Activated CD8-positive, alpha-beta memory T cell treated with anti-CD3 and anti-CD28 coated beads, Interleukin-2, amount 50 U/mL, for 48 hours (primary cell): ENCODE results near the gene KIAA0513.

ENCODE experiments used
- DNase-seq: peaks from one replicate; pipeline ENCODE4 v3.0.0-alpha.2; 2020

KIAA0513 gene

DNA sequence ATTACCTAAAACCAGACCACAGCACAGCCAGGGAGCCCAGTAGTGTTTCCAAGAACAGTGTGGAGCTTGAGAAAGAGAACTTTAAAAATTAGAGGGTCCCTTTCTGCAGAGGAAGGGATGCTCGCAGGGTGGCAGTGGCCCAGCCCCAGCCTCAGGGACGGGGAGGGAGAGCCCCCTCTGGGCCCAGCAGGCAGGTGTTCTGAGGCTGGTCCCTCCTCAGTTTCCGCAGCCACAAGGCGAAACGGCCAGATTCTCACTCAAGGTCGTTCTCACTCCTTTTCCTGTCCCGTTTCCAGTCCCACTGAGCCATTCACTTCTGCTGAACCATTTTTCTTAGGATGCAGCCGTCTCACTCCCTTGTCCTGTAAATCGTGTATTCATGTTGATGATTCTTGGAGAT is 64.7 kb downstream of the KIAA0513 start:
- no peak for DNase-seq

DNA sequence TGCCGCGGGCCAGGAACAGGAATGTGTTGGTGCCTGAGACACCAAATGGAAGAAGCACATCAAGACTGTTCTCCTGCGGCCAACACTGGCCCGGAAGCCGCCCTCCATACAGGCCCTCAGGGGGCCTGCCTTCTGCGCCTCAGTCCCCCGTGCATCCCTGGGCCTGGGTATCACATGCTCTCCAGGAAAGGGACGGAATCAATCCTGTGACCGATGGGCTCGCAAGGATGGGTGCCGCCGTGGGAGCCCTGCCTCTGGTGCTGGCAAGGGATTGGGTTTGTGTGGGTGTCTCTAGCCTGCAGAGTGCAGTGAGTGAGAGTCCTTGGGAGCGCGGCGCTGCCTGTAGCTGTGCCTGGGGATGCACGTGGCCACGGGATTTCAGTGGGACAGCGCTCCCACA is 65.3 kb downstream of the KIAA0513 start:
- DNase-seq: no peak

DNA sequence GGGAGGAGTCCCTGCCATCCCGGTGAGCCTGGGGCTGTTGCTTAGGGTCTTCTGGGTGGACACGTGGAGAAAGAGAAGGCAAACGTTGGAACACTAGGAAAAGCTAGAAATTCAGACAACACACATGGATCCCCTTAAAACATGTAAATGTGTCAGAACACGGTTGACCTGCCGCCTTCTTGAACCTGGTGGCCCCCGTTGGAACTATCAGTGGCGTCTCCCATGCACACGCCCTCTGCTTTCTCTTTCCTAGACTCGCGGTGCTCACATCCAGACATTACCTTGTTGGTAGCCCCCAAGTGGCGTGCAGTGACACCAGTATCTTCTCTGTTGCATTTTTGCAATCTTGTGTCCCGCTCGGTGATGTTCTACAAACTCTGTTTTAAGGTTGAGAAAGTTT is 66.1 kb downstream of the KIAA0513 start:
- DNase-seq: no peak

DNA sequence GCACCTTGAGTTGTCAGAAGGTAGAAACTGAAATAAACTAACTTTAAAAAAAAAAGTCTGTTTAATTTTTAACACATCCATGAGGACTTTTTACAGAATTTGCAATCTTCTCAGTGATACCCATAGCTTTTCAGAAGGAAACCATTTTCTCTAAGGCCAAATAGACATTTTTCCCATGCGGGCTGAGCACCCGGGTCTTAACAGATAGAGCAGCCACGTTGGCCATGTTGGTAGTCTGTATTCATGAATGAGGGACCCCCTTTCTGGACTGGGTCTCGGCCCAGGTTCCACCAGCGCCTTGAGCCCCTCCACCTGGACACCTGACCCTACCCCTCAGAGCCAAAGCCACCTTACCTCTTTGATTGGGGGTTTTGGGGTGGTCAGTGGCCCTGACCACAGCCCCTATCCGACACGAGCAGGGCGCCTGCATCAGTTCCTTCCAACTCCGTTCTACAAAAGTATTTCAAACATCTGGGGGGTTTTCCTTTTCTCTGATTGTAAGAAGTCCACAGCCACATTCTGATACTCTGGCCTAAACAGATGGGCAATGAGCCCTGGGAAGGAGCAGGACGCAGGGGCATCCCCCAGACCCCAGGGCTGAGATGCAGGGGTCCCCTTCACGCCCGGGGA is 66.7 kb downstream of the KIAA0513 start:
- no peak for DNase-seq

DNA sequence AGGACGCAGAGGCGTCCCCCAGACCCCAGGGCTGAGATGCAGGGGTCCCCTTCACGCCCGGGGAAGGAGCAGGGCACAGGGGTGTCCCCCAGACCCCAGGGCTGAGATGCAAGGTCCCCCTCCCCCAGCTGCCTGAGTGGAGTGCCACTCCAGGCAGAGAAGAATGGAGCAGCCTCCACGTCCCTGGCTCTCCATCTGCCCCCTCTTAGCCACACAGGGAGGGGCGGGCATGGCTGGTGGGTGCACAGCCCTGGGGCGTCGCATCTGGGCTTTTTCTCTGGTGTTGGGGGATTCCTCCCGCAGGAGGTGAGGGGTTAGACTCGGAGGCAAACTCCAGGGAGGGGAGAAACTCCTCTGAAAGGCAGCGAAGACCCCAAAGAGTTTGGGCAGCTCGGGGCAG is 67.2 kb downstream of the KIAA0513 start:
- DNase-seq: no peak

DNA sequence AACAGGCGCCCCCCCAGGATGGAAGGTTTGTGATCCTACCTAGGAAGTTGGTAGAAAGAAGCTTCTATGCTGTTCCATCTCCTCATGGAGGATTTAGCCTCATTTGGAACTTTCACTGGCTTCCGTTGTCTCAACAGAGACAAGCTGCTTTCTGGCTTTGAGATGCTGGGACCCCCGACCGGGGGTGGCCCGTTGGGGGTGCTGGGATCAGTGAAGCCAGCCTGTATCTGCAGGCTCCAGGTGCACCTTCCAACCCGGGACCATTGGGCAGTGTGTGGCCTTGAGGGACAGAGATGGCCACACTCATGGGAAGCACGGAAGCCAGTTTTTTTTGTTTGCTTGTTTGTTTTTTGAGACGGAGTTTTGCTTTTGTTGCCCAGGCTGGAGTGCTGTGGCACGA is 69.3 kb downstream of the KIAA0513 start:
- DNase-seq: no peak

DNA sequence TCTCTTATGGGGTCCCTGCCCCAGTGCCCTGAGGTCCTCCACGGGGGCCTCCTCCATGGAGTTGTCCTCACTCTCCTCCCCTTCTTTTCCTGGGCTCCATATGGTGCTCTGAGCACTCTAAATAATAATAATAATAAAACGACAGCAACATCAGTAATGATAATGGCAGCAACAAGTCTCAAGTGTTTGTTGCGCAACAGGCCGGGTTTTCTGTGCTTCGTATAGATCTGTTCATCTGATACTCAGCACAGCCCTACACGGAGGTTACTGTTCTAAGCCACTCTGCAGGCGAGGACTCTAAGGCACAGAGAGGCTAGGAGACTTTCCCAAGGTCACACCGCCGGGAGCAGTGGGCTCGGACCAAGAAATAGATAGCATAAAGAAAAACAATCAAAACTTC is 71.0 kb downstream of the KIAA0513 start:
- no peak for DNase-seq

DNA sequence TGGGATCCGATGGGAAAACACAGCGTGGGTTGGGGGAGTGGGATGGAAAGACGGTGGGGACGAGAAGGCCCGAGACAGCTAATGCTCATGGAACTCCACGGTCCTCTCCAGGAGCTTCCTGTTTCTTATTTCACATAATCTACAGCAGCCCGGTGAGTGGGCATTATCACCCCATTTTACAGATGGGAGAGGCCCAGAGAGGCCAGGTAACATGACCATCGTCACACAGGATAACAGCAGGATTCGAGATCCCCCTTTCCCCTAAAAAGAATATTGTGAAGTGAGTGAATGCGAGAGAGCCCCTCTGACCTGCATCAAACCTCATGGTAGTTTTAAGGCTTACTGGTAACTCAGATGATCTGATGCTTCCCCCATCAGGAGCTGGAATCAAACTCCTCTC is 72.7 kb downstream of the KIAA0513 start:
- no peak for DNase-seq

DNA sequence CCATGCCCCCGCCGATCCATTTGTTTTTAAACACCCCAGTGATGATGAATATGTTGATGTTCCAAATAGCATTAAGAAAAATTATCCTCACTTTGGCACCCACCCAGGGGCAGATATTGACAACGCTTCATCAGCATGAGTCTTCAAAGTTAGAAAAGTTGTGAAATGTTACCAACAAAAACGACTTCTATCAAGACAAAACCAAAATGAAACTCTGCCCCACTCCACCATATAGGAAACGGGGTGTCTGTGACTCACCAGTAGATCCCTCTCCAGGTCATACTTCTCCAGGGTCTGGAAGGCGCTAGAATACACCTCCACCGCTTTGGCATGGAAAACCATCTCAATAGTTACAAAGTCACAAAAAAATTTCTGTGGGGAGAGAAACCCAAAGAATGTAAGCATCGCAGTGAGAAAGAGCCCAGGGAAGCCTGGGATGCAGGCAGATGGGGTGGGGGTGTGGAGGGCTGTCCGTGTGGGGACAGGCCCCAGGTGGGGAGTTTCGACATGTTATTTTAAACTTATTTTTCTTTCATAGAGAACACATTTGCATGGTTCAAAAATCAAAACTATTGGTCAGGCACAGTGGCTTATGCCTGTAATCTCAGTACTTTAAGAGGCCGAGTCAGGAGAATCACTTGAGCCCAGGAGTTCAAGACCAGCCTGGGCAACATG is 74.5 kb downstream of the KIAA0513 start:
- DNase-seq: no peak

DNA sequence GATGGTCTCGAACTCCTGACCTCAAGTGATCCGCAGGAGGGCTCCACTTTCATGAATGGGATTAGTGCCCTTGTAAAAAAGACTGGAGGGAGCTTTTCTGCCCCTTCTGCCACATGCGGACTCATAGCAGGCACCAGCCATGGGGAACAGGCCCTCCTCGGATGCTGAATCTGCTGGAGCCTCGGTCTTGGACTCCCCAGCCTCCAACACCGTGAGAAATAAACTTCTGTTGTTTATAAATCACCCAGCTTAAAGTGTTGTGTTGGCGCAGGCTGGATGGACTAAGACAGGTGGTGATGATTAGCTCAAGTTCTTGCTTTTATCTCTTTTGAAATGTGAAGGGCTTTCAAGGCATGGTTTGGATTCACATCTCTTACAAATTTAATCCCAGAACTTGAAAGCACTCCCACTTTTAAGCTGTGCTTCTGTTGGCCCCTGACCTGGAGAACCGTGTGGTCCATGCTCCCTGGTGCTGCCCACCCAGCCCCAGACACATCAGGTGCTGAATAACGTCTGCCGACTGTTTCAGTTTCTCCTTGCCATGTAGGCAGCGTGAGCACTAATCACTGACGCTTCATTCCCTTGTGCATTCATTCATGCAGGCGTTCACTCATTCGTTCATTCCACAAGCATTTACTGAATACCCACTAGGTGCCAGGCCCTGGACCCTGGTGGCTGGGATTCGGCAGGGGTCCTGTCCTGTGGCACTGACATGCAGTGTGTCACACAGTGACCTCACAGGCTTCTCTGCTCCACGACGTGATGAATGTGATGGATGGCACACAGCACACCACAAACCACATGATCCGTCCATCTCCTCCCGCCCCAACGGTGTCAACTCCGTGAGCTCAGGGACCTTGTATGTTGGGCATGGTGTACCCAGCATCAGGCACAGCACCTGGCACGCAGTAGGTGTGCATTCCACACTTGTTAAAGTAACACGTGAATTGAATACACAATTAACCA is 75.8 kb downstream of the KIAA0513 start:
- DNase-seq: no peak

DNA sequence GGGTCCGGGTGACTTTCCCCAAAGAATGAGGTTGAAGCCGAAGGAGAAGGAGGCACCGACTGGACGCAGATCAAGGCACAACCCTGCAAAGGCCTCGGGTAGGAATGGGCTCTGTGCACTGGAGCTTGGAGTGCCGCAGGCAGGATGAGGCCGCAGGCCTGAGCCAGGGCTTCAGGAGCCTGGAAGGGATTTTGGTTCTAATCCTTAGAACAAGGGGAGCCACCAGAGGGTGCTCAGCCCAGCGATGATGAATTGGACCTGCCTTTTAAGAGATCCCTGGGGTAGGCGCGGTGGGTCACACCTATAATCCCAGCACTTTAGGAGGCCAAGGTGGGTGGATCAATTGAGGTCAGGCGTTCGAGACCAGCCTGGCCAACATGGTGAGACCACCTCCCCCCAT is 76.6 kb downstream of the KIAA0513 start:
- no peak for DNase-seq

DNA sequence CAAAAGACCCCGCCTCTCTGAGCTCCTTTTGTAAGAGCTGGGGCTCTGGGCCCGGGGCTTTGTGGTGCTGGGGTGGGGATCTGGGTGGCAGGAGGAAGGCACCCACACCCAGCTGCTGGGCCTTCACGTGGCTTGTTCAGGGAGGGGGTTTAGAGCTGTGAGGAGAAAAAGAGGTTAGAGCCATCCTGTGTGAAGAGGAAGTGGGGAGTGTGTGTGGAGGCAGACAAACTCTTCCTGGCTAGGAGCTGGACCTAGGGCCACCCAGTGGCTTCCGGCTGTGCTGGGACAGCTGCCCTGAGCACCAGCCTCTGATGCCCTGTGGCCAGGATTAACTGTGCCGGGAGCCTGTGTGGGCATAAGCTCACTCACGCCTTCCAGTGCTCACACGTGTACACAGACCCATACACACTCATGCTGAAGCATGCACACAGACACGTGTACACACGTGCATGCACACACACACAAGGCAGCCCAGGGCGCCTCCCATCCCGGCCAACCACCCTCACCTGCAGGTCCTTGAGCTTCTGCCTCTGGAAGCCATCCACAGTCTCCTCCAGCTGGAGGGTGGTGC is 77.3 kb downstream of the KIAA0513 start:
- no peak for DNase-seq

DNA sequence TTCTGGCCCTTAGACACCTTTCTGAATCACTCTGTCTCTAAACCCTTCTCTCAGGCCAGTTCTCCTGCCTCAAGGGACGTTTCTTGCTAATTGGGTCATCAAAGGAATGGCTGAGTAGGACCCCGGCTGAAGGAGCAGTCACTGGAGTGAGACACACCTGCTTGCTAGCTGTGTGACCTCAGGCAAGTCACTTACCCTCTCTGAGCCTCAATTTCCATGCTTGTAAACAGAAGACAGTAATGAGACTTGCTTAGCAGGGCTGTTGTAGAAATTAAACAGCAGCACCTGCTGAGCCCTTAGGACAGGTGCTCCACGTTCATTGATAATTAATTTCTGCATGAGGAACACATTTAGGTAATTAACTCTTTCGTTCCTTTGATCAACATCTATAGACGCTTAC is 77.9 kb downstream of the KIAA0513 start:
- DNase-seq: no peak

DNA sequence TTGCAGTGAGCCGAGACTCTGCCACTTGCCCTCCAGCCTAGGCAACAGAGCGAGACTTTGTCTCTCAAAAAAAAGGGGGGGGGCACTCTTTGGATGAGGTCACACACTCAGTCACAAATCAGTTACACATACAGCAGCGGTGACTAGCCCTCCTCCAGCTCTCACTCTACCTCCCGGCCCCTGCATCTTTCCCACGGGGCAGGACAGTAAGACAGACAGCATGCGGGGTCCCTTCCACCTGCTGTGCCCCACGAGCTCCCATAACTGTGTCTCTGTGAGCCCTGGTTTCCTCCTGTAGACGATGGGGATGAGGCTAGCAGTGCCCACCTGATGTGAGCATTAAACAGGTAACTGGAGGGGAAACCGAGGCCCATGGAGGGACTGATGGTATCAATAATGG is 79.5 kb downstream of the KIAA0513 start:
- DNase-seq: no peak

DNA sequence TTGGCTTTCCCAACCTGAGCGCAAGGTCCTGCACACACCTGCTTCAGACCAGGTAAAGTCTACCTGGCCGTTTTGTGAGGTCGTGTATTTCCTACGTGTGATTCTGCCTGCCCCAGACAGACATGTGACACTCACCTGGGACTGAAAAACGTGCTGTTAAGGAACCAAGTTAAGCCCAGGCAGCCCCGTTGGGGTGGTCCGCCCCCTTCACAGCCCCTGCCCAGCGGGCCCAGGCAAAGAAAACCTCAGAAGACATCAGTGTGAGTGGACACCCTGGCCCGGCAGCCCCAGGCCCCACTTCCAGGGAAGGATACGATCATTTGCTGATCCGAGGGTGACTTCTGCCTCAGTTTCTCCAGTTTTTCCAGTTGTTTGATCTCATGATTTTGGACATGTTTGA is 79.9 kb downstream of the KIAA0513 start:
- no peak for DNase-seq

DNA sequence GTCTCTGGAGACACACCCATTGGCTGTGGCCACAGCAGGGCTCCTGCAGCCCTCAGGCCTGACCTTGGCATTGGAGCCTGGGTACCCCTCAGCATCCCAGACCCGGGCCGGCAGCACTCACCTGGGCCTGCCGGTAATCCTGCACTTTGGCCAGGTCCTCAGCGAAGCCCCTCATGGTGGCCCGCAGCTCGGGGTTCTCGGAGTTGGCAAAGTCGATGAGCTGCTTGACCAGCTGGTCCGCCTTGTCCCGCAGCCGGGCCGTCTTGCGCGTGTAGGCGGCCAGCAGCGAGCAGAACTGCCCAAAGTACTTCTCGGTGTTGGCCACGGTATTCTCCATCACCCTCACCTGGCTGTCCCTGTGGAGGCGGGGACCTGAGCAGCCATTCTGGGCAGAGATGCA is 82.5 kb downstream of the KIAA0513 start:
- DNase-seq: no peak

DNA sequence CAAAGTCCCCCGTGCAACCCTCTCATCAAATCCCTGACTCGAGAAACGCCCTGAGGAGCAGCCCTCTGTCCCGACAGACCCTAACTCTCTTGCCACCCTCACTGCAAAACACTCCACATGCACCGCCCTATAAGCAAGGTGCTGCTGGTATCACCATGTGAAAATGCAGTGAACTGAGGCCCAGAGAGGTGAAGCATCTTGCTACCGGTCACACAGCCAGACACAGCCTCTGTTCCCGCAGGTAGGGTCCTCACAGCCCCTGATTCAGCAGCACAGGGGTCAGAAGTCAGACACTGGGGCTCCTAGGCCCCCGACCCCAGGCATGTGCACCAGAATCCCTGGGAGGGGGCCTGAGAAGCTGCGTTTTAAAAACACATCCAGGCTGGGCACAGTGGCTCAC is 83.6 kb downstream of the KIAA0513 start:
- DNase-seq: no peak

DNA sequence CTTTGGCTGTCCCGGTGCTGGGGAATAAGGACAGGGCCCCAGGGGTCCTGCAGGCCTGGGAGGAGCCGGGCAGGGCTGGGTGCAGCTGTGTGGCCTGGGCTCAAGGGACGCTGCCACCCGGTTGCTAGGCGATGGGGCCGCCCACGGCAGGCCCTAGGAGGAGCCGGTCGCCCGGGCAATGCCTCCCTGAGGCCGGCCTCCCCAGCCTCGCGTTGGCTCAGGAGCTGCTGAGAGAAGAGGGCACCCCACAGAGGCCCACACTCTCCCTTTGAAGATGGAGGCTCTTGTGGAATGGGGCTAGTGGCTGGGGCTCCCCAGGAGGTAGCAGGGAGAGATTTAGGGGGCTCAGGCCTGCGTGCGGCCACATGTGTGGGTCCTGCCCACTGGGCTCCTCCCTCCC is 84.8 kb downstream of the KIAA0513 start, which contains the start of gene CIBAR2:
TSS of gene CIBAR2 (minus strand) at position 109 of the 400 bp plus-strand sequence. CDS start 120 bp downstream, outside the sequence.
- no peak for DNase-seq

DNA sequence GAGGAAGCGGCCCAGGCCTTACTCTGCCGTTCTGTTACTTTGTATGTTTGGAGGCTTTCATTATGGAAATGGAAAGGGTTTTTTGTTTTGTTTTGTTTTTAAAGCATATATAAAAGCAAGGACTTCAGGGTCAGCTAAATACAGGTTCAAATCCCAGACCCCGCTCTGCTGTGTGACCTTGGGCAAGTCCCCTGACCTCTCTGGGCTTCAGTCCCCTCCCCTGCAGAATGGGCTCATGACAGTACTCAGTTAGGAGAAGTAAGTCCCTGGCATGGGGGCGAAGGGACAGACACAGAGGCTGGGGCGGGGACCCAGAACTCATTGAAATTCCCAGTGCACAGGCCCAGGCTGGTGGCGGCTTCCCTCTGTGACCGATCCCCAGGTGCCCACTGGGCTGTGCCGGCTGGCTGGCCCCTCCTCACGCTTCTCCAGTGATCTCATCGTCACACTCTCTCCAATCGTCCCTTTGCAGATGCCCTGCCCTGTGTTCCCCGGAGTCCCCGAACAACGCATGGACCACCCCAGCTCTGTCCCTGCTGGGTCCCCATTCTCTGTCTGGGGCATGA is 85.7 kb downstream of the KIAA0513 start:
- DNase-seq: no peak

DNA sequence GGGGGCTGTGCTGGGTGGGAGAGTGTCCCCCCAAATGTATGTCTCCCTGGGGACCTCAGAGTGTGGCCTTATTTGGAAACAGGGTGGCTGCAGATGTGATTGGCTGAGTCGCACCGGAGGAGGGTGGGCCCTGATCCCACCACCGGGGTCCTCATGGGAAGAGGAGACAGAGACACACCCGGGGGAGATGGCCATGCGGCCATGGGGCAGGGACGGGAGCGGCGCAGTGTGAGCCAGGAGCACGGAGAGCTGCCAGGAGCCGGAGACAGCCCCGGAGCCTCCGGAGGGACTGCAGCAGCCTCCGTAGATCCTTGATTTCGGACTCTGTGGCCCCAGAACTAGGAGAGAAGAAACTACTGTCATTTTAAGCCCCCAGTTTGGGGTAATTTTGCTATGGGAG is 86.3 kb downstream of the KIAA0513 start:
- no peak for DNase-seq

DNA sequence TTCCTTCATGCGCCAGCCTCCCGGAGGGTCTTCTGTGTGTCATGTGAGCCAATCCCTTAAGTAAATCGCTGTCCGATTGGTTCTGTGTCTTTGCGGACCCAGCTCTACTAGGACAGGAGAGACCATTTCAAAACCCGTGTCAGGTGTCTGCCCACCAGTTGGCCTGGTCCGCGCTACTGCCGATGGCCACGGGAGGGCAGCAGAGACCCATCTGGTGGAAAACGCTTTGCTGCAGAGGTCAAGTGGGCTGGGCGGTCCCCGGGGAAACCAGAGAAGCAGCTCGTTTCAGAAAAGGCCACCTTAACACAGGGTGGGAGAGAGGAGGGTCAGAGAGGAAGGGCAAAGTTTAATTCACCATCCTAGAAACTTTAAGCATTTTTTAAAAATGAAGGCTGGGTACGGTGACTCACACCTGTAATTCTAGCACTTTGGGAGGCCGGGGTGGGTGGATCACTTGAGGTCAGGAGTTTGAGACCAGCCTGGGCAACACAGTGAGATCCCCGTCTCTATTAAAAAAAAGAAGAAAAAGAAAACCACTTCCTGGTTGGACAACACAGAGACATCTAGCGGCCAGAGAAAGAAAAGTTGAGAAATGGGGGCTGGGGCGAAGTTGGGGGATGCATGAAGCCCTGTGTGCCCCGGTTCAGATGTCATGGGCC is 87.4 kb downstream of the KIAA0513 start:
- peak; percentile 97 for DNase-seq

DNA sequence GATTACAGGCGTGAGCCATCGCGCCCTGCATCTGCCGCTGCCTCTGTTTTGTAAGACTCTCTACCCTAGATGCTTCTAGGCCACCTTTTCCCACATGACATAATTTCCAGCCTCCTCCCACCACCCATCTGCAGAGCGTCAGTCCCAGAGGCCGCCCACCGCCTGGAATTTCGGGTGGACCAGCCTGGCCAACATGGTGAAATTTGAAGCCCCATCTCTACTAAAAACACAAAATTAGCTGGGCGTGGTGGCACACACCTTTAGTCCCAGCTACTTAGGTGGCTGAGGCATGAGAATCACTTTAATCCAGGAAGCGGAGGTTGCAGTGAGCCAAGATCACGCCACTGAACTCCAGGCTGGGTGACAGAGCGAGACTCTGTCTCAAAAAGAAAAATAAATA is 89.8 kb downstream of the KIAA0513 start:
- no peak for DNase-seq

DNA sequence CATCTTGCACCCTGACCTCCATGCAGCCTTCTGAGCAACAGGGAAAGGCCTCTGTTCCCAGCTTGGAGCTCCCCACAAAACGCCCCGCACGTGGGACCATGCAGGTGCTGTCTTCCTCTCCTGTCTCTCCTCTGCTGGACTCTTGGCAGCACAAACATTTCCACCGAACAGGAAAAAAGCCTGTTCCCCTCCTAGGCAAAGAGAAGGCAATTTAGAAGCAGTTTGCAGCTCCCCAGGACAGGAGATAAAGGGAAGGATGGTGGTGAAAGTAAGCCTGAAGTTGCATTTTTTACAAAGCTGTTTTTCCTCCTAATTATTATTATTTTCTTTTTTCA is 92.4 kb downstream of the KIAA0513 start:
- DNase-seq: no peak
